Sigmoid colon (tissue), 7 donors: Measurements from ENCODE around the gene PSPN. TPM values are rescaled to one million over a fixed set of nuclear protein-coding genes. Genes with fewer than 3 reads are reported as not detected.

Experiments used
- DNase-seq: peaks from one replicate; pipeline ENCODE4 v3.0.0-alpha.2; 2019
- H3K27ac ChIP-seq, 4 donors: fragments of 200-600 bp; sonication (generic); one replicate each; pipeline ENCODE4 v1.5.1; 2016 to 2019; ENCODE audit warnings: mild to moderate bottlenecking in 1 of 4
- H3K27me3 ChIP-seq, 3 donors: fragments of 200-600 bp; sonication (generic); one replicate each; pipeline ENCODE4 v1.5.1; 2019; ENCODE audit warnings: mild to moderate bottlenecking in 1 of 3
- H3K36me3 ChIP-seq, 4 donors: fragments of 200-600 bp; sonication (generic); one replicate each; pipeline ENCODE4 v1.5.1; 2016 to 2019
- H3K4me1 ChIP-seq, 4 donors: fragments of 200-600 bp; sonication (generic); one replicate each; pipeline ENCODE4 v1.5.1; 2017 to 2019
- H3K4me3 ChIP-seq, 4 donors: fragments of 200-600 bp; sonication (generic); one replicate each; pipeline ENCODE4 v1.5.1; 2017 to 2019; ENCODE audit warnings: mild to moderate bottlenecking in 2 of 4, moderate library complexity in 1 of 4
- H3K9me3 ChIP-seq, 4 donors: fragments of 200-600 bp in 3 of 4; sonication (generic) in 3 of 4; one replicate each; pipeline versions ENCODE4 v1.5.1 to v1.6.1; 2013 to 2019
- CTCF ChIP-seq, 4 experiments: fragments of 450-650 bp in 3 of 4; fragments of 200-600 bp in 1 of 4; IDR thresholded peaks; one replicate each; pipeline ENCODE4 v1.5.1; 2016 to 2019; ENCODE audit warnings: antibody characterized with exemption in 4 of 4, mild to moderate bottlenecking in 3 of 4, moderate library complexity in 2 of 4
- EP300 ChIP-seq, 4 donors: sonication (generic); formaldehyde crosslinking; IDR thresholded peaks; one replicate each; pipeline ENCODE4 v1.6.1; 2017; ENCODE audit warnings: antibody characterized with exemption in 4 of 4
- POLR2A ChIP-seq, 2 donors: fragments of 450-650 bp; IDR thresholded peaks; one replicate each; pipeline ENCODE4 v1.6.1; 2016; ENCODE audit warnings: antibody characterized with exemption in 2 of 2, mild to moderate bottlenecking in 2 of 2, moderate library complexity in 2 of 2
- POLR2AphosphoS5 ChIP-seq, 4 donors: sonication (generic); formaldehyde crosslinking; IDR thresholded peaks; one replicate each; pipeline ENCODE4 v1.6.1; 2017; ENCODE audit warnings: antibody characterized with exemption in 4 of 4
- WGBS, 2 donors: extraction: QIAGEN DNeasy Blood & Tissue Kit; methylation state at CpG; one replicate each; pipeline ENCODE4 v1.1.7; 2013; 5-methylcytosine and 5-hydroxymethylcytosine counted together
- intact Hi-C: fragments of 100-400 bp; cut with DNase I; formaldehyde crosslinking; loops from one replicate; pipeline ENCODE4 v1.15.1; 2023
- polyA plus RNA-seq, 3 donors: library from polyadenylated mRNA; stranded (reverse); fragments of 200-250 nt; gene quantifications; one replicate each; pipeline ENCODE4 v1.2.3, GENCODE V29; 2013
- total RNA-seq, 4 donors: library from RNA; depleted of rRNA; stranded (reverse); fragments of >200 nt; gene quantifications; one replicate each; pipeline ENCODE4 v1.1.0, GENCODE V29; 2016
- donor health status: healthy with polysubstance abuse.
- donor health status: Bipolar disorder and iron deficiency.
- donor health status: healthy.

PSPN gene, protein sequence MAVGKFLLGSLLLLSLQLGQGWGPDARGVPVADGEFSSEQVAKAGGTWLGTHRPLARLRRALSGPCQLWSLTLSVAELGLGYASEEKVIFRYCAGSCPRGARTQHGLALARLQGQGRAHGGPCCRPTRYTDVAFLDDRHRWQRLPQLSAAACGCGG
- total RNA-seq = 1 to 10 TPM in 1 of 4 donors, under 1 TPM in 3; 0.41 to 5.8 (median 0.69) TPM
- polyA plus RNA-seq = 1 to 10 TPM in 2 of 3 donors, under 1 TPM in 1; 0.60 to 1.7 (median 1.4) TPM

DNA sequence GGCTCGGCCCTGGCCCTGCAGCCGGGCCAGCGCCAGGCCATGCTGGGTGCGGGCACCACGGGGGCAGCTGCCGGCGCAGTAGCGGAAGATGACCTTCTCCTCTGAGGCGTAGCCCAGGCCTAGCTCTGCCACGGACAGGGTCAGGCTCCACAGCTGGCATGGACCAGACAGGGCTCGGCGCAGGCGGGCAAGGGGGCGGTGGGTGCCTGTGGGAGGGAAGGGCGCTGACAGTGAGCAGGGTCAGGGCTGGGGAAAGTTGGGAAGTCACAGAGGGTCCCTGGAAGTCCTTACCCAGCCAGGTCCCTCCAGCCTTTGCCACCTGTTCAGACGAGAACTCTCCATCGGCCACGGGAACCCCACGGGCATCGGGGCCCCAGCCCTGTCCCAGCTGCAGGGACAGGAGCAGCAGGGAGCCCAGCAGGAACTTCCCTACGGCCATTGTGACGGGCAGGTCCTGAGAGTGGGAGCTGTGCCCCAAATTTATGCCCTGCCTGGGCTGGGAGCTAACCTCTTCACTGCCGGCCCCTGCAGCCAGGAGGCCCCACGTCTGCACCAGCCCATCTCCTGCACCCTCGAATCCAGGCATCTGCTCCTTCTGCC is at the start of gene PSPN:
Gene PSPN (minus strand): TSS at position 523 of the 600 bp plus-strand sequence. CDS start 84 bp downstream, at position 439.
- Histone ChIP-seq H3K9me3 (no peaks in the 10 kb centered on the region), H3K4me3 (no peak within 1 kb of the TSS), H3K27ac (peak within 1 kb of the TSS in 1 of 4 donors; percentile 78), H3K4me1 (peaks cover 4 to 29% (median 21%) of the 10 kb centered on the region in 4 donors), H3K36me3 (peaks cover 10 to 35% (median 17%) of the 10 kb centered on the region in 4 donors), H3K27me3 (no peaks in the 10 kb centered on the region)
- peak; percentile 69 for DNase-seq
- 88 to 91% methylated on average over 25 of the region's 25 CpGs for WGBS, 2 donors
- intact Hi-C loops = loop anchor here (10.0 kb wide), 1 partner anchor 689 kb away; the partner anchor contains the start of gene ZNF557
- TF ChIP-seq POLR2AphosphoS5 (IDR thresholded peaks at IDR 0.05) (no peak), POLR2A (IDR thresholded peaks at IDR 0.05) (no peak), CTCF (IDR thresholded peaks at IDR 0.05) (no peak), EP300 (IDR thresholded peaks at IDR 0.05) (no peak)

GRCh38 chr19:6424939-6425731 is 49.4 kb upstream of the PSPN start:
- peaks cover 4 to 38% (median 30%) of the 10 kb centered on the region in 4 donors for H3K4me1 ChIP-seq
- intact Hi-C loops = loop anchor here (1.0 to 5.0 kb wide), 2 partner anchors 32 to 53 kb away; partner anchors contain the start of genes ALKBH7 and GTF2F1
- no peaks in the 10 kb centered on the region for H3K9me3 ChIP-seq
- H3K36me3 ChIP-seq = peaks cover 0 to 19% (median 8%) of the 10 kb centered on the region in 4 donors
- TF ChIP-seq POLR2AphosphoS5 (IDR thresholded peaks at IDR 0.05) (peak in 3 of 4 donors; percentile 19 to 59 (median 48)), EP300 (IDR thresholded peaks at IDR 0.05) (no peak)
- peak; percentile 100 for DNase-seq
- peak overlapping the region; percentile 80 to 89 (median 87) for H3K27ac ChIP-seq
- 8 to 14% methylated on average over 43 of the region's 43 CpGs for WGBS, 2 donors
- H3K27me3 ChIP-seq = no peaks in the 10 kb centered on the region
- H3K4me3 ChIP-seq = peak overlapping the region in 2 of 4 donors; percentile 84 to 85

DNA sequence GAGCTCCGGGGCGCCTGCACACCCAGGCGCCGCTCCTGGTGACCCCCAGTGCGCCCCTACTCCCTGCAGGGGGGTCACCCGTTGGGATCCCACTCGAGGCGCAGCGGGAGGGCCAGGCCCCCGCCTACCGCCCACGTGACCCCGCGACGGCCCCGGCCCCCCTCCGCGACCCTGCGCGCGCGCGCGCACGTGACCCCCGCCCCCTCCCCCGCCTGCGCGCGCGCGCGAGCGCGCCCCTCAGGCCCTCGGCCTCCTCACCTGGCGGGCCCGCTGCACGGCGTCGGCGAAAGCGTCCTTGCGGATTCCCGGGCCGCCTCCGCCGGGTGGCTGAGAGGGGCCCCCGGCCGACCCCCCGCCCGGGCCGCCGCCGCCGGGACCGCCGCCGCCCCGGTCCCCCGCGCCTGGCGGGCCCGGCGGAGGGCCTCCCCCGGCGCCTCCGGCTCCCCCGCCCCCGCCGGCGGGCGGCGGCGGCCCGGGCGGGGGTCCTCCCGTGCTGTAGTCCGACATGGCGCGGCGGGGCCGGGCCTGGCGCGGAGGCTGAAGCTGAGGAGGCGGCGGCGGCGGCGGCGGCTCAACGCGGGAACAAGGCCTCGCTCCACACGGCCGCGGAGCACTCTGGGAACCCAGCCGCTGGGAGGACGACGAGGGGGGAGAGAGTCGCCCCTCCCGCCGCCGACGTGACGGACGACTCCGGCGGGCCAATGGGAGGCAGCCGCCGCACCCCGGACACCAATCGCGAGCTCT is 48.6 kb upstream of the PSPN start, which contains the start of gene KHSRP:
Gene KHSRP (minus strand): TSS at position 617 of the 744 bp plus-strand sequence. CDS start 110 bp downstream, at position 507.
- WGBS, 2 donors = 1% methylated on average over 114 of the region's 114 CpGs
- H3K27me3 ChIP-seq = no peaks in the 10 kb centered on the region
- peak; percentile 63 for DNase-seq
- peak within 1 kb of the TSS; percentile 80 to 89 (median 87) for H3K27ac ChIP-seq
- H3K4me1 ChIP-seq = peaks cover 4 to 38% (median 30%) of the 10 kb centered on the region in 4 donors
- intact Hi-C loops = loop anchor here (1.0 kb wide), 1 partner anchor 31 kb away; the partner anchor contains the start of gene GTF2F1
- H3K36me3 ChIP-seq = peaks cover 7 to 27% (median 15%) of the 10 kb centered on the region in 4 donors
- TF ChIP-seq POLR2A (IDR thresholded peaks at IDR 0.05) = peak; percentile 29 to 54
- no peak for TF ChIP-seq EP300 (IDR thresholded peaks at IDR 0.05)
- no peak for TF ChIP-seq CTCF (IDR thresholded peaks at IDR 0.05)
- peak; percentile 86 to 97 (median 94) for TF ChIP-seq POLR2AphosphoS5 (IDR thresholded peaks at IDR 0.05)
- H3K9me3 ChIP-seq = no peaks in the 10 kb centered on the region
- peak within 1 kb of the TSS; percentile 71 to 85 (median 84) for H3K4me3 ChIP-seq

GRCh38 chr19:6423499-6424194 is 47.9 kb upstream of the PSPN start:
- peak overlapping the region; percentile 52 to 86 (median 82) for H3K27ac ChIP-seq
- WGBS, 2 donors = 1% methylated on average over 20 of the region's 20 CpGs
- peak; percentile 67 for DNase-seq

More at GRCh38 chr19:6423499-6424194, 47.9 kb upstream of the PSPN start:
- Histone ChIP-seq H3K4me3 (peak overlapping the region; percentile 71 to 85 (median 84)), H3K27me3 (no peaks in the 10 kb centered on the region), H3K9me3 (no peaks in the 10 kb centered on the region), H3K36me3 (peaks cover 15 to 34% (median 22%) of the 10 kb centered on the region in 4 donors), H3K4me1 (peaks cover 4 to 38% (median 30%) of the 10 kb centered on the region in 4 donors)
- TF ChIP-seq POLR2A (IDR thresholded peaks at IDR 0.05) (no peak), CTCF (IDR thresholded peaks at IDR 0.05) (no peak), POLR2AphosphoS5 (IDR thresholded peaks at IDR 0.05) (no peak)
- intact Hi-C loops = loop anchor here (1.0 kb wide), 1 partner anchor 30 kb away; the partner anchor contains the start of gene GTF2F1
